ENCODE results near the gene RARRES2. TPM values are rescaled to one million over a fixed set of nuclear protein-coding genes. Genes with fewer than 3 reads are reported as not detected.
"Not testable (repeated sequence)": the region's sequence is repeated elsewhere in the genome, so short reads cannot be mapped to it uniquely, and the experiment has no call there.

The RARRES2 gene
- total RNA-seq, 2 donors from 2014 or later: not detected

DNA sequence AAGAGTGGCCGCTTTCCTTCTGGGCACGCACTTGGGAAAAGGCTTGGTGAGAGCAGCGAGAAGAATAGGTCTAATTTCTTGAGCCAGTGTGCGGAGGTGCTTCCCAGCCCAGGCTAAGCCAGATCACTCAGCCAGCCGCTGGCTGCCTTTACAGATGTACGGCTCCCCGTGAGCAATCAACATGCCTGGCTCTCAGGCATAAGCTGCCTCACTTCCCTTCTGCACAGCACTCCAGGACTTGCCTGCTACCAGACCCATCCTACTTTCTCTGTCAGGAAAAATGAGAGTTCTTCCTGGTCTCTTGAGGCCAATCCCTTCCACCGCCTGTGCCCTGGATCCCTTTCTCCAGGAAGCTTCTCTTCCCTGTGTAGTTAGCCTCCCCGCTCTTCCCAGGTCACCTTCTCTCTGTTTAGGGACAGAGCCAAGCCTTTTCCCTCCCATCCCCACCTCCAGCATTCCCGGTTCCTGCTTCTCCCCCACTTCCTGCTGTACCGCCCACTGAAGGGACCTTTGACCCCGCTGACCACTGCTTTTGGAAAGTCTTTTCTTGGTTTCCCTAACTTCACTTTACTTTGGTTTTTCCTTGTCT lies 17.0 kb downstream of the RARRES2 start:
- H3K27ac Mint-ChIP-seq: peak overlapping the region; percentile 98
- no peaks in the 10 kb centered on the region for H3K9me3 Mint-ChIP-seq
- peak overlapping the region; percentile 91 to 99 for H3K4me3 Mint-ChIP-seq
- no peak for ATAC-seq (replicated peaks in 1 of 2)
- no peaks in the 10 kb centered on the region for H3K27me3 Mint-ChIP-seq (ENCODE audit: low read depth)
- peaks cover 15 to 31% of the 10 kb centered on the region in 2 donors for H3K36me3 Mint-ChIP-seq (ENCODE audit: insufficient read depth in 2 of 2)
- H3K4me1 Mint-ChIP-seq (ENCODE audit: low read depth): peaks cover 64% of the 10 kb centered on the region
- DNase-seq: no peak

DNA sequence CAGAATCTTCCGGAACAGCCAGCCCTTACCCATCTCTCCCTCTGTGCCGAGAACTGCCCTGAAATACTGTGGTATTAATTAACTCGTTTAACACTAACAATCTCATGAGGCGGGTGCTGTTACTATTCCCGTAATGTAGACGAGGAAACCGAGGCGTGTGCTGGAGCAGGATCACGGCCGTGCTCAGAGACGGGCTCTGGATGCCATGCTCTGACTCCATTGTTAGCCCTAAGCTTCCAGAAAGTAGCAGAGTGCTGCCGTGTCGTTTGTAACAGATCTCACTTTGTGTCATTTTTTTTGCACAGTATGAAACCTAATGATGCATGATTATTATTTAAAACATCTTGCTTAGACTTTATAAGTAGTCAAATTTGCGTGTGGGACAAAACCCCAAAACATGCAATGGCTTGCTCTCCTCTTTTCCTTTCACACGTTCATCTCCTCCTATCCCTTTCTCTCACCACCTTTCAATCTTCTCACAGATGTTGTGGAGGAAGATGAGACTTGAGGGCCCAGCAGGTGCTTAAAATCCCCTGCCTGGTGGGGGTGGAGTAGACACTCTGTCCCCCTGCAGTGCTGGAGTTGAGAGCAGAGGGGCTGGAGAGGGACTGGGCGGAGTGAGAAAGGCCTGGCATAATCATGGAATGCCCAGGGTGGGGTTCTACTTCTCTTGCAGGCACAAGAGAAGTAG lies 17.6 kb downstream of the RARRES2 start:
- H3K4me1 Mint-ChIP-seq (ENCODE audit: low read depth): peaks cover 69% of the 10 kb centered on the region
- no peaks in the 10 kb centered on the region for H3K9me3 Mint-ChIP-seq
- ATAC-seq (replicated peaks in 1 of 2): peak; percentile 4 to 8
- peak overlapping the region; percentile 98 for H3K27ac Mint-ChIP-seq
- no peak for DNase-seq
- no peaks in the 10 kb centered on the region for H3K27me3 Mint-ChIP-seq (ENCODE audit: low read depth)
- peaks cover 13 to 30% of the 10 kb centered on the region in 2 donors for H3K36me3 Mint-ChIP-seq (ENCODE audit: insufficient read depth in 2 of 2)
- H3K4me3 Mint-ChIP-seq: peak overlapping the region; percentile 91 to 99

DNA sequence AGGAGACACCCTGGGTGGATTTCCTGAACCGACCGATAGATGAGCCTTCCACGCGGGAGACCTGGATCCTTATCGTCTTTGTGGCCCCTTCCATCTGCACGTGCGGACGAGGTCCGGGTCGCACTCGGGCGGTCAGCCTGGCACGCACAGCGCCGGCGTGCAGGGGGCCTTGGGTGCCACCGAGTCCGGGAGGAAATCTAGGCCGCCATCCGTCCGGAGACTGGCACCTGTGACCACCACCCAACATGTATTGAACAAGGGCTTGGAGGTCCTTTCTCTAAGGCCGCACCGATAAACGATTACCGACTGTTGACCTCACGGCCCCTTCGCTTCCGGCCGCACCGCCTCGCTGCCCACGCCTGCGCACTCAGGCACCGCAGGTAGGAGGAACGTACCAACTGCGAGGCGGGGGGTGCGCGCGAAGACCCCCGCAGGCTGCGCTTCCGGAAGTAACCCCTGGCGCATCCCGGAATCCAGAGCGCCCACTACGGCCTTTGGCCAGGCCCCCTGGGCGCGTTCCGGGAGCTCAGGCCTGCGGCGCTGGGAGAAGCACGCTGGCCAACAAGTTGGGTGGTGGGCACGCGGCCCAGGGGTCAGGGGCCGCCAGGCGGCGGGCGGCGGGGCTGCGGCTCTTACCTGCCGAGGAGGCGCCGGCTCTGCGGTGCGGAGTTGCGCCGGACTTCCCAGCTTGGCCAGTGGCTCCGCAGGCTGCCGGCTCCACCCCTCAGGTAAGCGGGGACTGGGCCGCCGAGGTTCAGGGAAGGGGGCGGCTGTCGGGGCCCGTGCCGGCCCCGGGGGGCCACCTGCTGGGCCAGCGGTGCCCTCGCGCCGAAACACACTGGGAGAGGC lies 18.4 kb downstream of the RARRES2 start, which contains the start of the genes ACTR3C and LRRC61:
Gene ACTR3C (minus strand): TSS at position 713 of the 849 bp plus-strand sequence. CDS start 28,249 bp downstream, outside the sequence.
Gene LRRC61 (plus strand): TSS at position 523 of the 849 bp plus-strand sequence. CDS start 13,507 bp downstream, outside the sequence.
- Mint-ChIP-seq H3K9me3 (no peaks in the 10 kb centered on the region), H3K4me1 (ENCODE audit: low read depth) (peaks cover 75% of the 10 kb centered on the region), H3K27ac (peak within 1 kb of the TSS; percentile 100), H3K4me3 (peak within 1 kb of the TSS; percentile 91 to 99), H3K27me3 (ENCODE audit: low read depth) (no peaks in the 10 kb centered on the region), H3K36me3 (ENCODE audit: insufficient read depth in 2 of 2) (peaks cover 13 to 30% of the 10 kb centered on the region in 2 donors)
- peak; percentile 81 to 84 for DNase-seq
- ATAC-seq (replicated peaks in 1 of 2): peak; percentile 51 to 53

DNA sequence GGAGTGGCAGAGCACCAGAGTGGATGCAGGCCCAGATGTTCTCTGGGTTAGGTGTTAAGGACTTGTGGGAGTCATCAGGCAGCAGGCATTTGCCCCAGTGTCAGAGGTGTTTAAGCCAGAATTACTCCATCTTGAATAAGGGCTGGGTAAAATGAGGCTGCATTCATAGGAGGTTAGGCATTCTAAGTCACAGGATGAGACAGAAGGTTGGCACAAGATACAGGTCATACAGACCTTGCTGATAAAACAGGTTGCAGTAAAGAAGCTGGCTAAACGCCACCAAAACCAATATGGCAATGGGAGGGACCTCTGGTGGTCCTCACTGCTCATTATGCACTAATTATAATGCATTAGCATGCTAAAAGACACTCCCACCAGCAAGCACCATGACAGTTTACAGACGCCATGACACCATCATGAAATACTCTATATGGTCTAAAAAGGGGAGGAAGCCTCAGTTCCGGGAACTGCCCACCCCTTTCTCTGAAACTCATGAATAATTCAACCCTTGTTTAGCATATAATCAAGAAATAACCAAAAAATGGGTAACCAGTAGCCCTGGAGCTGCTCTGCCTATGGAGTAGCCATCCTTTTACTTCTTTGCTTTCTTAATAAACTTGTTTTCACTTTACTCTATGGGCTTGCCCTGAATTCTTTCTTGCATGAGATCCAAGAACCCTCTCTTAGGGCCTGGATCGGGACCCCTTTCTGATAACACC lies 19.2 kb downstream of the RARRES2 start:
- Mint-ChIP-seq H3K36me3 (ENCODE audit: insufficient read depth in 2 of 2) (peaks cover 10 to 34% of the 10 kb centered on the region in 2 donors), H3K4me3 (peak overlapping the region; percentile 91 to 99), H3K4me1 (ENCODE audit: low read depth) (peaks cover 75% of the 10 kb centered on the region), H3K9me3 (peaks cover 0 to 2% of the 10 kb centered on the region in 2 donors), H3K27ac (peak overlapping the region; percentile 100), H3K27me3 (ENCODE audit: low read depth) (no peaks in the 10 kb centered on the region)
- DNase-seq (peak; percentile 82 to 88), ATAC-seq (replicated peaks in 1 of 2) (peak; percentile 54 to 59)

DNA sequence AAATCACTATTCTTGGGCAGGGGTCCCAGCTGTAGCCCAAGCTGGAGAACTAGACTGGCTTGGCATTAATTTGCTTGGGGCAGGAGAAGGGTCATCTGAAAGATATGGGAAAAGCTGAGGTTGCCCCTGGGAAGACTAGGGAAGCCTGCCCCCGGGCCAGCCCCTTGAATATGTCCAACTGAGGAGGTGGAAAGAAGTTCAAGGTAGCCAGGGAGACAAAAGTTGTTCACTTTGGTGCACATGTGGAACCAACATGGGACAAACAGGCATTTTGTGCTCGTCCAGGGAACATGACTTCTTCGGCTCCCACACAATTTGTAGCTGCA lies 19.7 kb downstream of the RARRES2 start:
- no peaks in the 10 kb centered on the region for H3K27me3 Mint-ChIP-seq (ENCODE audit: low read depth)
- H3K9me3 Mint-ChIP-seq: peaks cover 0 to 2% of the 10 kb centered on the region in 2 donors
- peaks cover 70% of the 10 kb centered on the region for H3K4me1 Mint-ChIP-seq (ENCODE audit: low read depth)
- ATAC-seq (replicated peaks in 1 of 2) (no peak), DNase-seq (no peak)
- H3K27ac Mint-ChIP-seq: peak overlapping the region; percentile 100
- H3K4me3 Mint-ChIP-seq: peak overlapping the region; percentile 91 to 99
- peaks cover 10 to 34% of the 10 kb centered on the region in 2 donors for H3K36me3 Mint-ChIP-seq (ENCODE audit: insufficient read depth in 2 of 2)

DNA sequence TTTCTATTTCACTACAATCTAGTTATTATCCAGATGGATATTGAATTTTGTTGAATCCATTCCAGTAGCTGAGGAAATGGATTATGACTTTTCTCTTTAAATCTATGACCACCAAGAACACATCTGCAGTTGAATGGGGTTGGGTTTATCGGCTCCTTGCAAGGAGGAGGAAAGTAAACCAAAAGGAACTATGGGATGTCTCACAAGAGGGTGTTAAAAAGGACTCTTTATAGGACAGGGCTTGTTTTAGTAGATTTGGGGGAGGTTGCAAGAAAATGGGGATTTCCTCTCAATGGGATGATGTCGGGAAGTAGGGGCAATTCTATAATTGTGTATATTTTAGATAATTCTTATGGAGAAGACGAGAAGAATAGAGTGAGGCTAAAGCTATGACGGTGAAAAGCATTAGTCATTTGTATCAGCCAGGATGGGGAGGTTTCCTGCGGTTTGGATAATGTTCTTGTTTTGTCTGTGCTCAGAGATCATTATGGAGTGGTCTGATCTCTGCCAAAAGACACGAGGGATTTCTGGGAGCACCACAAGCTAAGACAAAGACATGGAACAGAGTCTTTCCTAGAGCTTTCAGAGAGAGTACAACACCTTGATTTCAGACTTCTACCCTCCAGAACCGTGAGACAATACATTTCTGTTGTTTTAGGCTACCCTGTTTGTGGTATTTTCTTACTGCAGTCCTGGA lies 23.5 kb downstream of the RARRES2 start:
- no peaks in the 10 kb centered on the region for H3K27me3 Mint-ChIP-seq (ENCODE audit: low read depth)

DNA sequence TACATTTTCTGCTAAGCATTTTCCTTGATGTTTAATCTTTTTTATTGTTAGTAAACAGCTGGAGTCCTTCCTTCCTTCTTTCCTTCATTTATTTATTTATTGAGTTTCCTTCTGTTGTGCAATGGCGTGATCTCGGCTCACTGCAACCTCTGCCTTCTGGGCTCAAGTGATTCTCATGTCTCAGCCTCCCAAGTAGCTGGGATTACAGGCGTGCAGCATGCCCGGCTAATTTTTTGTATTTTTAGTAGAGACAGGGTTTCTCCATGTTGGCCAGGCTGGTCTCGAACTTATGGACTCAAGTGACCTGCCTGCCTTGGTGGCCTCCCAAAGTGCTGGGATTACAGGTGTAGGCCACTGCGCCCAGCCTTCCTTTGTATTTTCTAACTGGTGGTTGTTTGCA lies 24.4 kb downstream of the RARRES2 start:
- H3K27ac Mint-ChIP-seq; H3K27me3 Mint-ChIP-seq (ENCODE audit: low read depth); ATAC-seq (replicated peaks in 1 of 2); H3K36me3 Mint-ChIP-seq (ENCODE audit: insufficient read depth in 2 of 2); DNase-seq; H3K4me3 Mint-ChIP-seq; H3K9me3 Mint-ChIP-seq: not testable (repeated sequence)
- peaks cover 37% of the 10 kb centered on the region for H3K4me1 Mint-ChIP-seq (ENCODE audit: low read depth)

More for the DNA sequence above, 23.5 kb downstream of the RARRES2 start:
- H3K4me1 Mint-ChIP-seq (ENCODE audit: low read depth): peaks cover 42% of the 10 kb centered on the region
- ATAC-seq (replicated peaks in 1 of 2) (no peak), DNase-seq (no peak)
- H3K36me3 Mint-ChIP-seq (ENCODE audit: insufficient read depth in 2 of 2): peaks cover 3 to 13% of the 10 kb centered on the region in 2 donors
- H3K9me3 Mint-ChIP-seq: peaks cover 0 to 2% of the 10 kb centered on the region in 2 donors
- H3K4me3 Mint-ChIP-seq: no peak overlapping the region
- peak overlapping the region; percentile 25 for H3K27ac Mint-ChIP-seq

DNA sequence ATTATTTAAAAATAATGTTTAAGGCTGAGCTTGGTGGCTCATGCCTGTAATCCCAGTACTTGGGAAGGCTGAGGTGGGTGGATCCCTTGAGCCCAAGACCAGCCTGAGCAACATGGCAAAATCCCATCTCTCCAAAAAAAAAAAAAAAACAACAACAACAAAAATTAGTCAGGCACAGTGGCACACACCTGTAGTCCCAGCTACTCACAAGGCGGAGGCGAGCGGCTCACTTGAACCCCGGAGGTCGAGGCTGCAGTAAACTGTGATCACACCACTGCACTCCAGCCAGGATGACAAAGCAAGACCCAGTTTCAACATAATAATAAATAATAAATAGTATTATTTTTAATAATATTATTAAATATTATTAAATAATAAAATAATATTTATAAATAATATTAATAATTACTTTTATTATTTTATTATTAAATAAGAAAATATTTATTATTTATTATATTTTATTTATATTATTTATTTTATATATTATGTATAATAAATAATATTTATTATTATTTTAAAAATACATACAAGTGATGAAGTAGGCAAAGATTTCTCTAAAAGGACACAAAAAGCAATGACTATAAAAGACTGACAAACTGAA lies 26.7 kb downstream of the RARRES2 start:
- H3K4me1 Mint-ChIP-seq (ENCODE audit: low read depth): peaks cover 14% of the 10 kb centered on the region
- peaks cover 0 to 2% of the 10 kb centered on the region in 2 donors for H3K9me3 Mint-ChIP-seq
- DNase-seq (no peak), ATAC-seq (replicated peaks in 1 of 2) (no peak)
- H3K36me3 Mint-ChIP-seq (ENCODE audit: insufficient read depth in 2 of 2): peaks cover 0 to 4% of the 10 kb centered on the region in 2 donors
- H3K4me3 Mint-ChIP-seq: no peak overlapping the region
- H3K27ac Mint-ChIP-seq: no peak overlapping the region
- H3K27me3 Mint-ChIP-seq (ENCODE audit: low read depth): no peaks in the 10 kb centered on the region

DNA sequence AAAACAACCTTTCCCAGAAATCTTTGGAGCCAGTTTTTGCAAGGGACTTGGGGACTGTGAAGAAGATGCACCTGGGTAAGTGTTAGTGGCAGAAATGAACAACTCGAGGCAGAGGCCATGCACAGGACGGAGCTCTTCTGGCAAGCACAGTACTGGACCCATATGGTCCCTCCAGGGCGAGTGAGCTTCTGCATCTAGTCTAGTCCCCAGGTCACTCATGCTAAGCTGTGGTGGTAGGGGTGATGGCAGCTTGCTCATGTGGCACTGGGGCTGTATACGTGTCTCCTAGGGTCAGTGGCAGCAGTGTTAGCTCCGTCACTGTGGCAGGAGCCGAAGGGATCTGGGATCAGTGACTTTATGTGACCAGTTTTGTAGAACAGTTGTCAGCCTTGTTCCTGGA lies 27.6 kb downstream of the RARRES2 start:
- Mint-ChIP-seq H3K9me3 (peaks cover 0 to 2% of the 10 kb centered on the region in 2 donors), H3K27ac (no peak overlapping the region), H3K4me1 (ENCODE audit: low read depth) (peaks cover 8% of the 10 kb centered on the region), H3K27me3 (ENCODE audit: low read depth) (no peaks in the 10 kb centered on the region), H3K36me3 (ENCODE audit: insufficient read depth in 2 of 2) (peaks cover 0 to 4% of the 10 kb centered on the region in 2 donors), H3K4me3 (no peak overlapping the region)
- ATAC-seq (replicated peaks in 1 of 2) (peak in 1 of 2 donors; percentile 25), DNase-seq (no peak)

DNA sequence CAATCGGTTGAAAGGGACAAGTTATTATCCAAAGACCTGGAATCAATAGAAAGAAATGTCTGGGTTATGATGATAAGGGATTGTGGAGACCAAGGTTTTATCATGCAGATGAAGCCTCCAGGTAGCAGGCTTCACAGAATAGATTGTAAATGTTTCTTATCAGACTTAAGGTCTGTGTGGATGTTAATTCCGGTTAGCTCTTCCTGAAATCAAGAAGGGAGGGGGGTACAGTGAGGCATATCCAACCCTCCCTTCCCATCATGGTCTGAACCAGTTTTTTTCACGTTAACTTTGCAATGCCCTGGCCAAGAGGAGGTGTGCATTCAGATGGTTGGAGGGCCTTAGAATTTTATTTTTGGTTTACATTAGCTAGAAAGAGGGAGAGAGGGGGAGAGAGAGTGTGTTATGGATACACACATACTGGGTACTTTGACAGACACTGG lies 28.0 kb downstream of the RARRES2 start:
- Mint-ChIP-seq H3K36me3 (ENCODE audit: insufficient read depth in 2 of 2) (peaks cover 0 to 4% of the 10 kb centered on the region in 2 donors), H3K4me1 (ENCODE audit: low read depth) (peaks cover 8% of the 10 kb centered on the region), H3K9me3 (peaks cover 0 to 2% of the 10 kb centered on the region in 2 donors), H3K27me3 (ENCODE audit: low read depth) (no peaks in the 10 kb centered on the region), H3K4me3 (no peak overlapping the region), H3K27ac (no peak overlapping the region)
- DNase-seq (no peak), ATAC-seq (replicated peaks in 1 of 2) (no peak)

DNA sequence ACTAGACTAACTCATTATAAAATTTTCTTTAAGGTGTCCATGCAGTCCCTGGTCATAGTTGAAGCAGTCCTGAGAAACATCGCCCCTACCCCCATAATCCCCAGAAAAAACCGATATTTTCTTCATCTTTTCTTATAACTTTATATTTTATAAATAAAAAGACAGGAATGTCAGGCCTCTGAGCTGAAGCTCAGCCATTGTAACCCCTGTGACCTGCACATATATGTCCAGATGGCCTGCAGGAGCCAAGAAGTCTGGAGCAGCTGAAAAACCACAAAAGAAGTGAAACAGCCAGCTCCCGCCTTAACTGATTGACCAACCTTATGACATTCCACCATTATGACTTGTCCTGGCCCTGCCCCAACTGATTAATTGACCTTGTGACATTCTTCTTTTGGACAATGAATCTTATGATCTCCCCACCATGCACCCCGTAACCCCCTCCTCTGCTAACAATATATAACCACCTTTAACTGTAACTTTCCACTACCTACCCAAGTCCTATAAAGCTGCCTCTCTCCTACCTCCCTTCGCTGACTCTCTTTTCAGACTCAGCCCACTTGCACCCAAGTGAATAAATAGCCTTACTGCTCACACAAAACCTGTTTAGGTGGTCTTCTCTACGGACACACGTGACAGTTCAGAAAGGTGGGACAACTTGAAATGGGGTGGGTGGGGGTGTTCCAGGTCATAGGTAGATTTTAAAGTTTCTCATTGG lies 28.6 kb downstream of the RARRES2 start:
- not testable (repeated sequence) for H3K27me3 Mint-ChIP-seq (ENCODE audit: low read depth); H3K36me3 Mint-ChIP-seq (ENCODE audit: insufficient read depth in 2 of 2); H3K9me3 Mint-ChIP-seq; ATAC-seq (replicated peaks in 1 of 2); H3K4me3 Mint-ChIP-seq; DNase-seq; H3K27ac Mint-ChIP-seq
- peaks cover 11% of the 10 kb centered on the region for H3K4me1 Mint-ChIP-seq (ENCODE audit: low read depth)

Measured in activated T-cell treated with anti-CD3 and anti-CD28 coated beads, Interleukin-2, amount 50 U/mL, for 72 hours (primary cell).